Keratinocyte (primary cell): Measurements from ENCODE around the gene ATP2B2. TPM values are rescaled to one million over a fixed set of nuclear protein-coding genes. Genes with fewer than 3 reads are reported as not detected.

Experiments used
- DNase-seq: peaks from one replicate; pipeline ENCODE4 v3.0.0-alpha.2; 2011; ENCODE audit warnings: low read depth, missing footprints, low spot score
- FAIRE-seq: peaks from 2 replicates; lab custom pipeline; 2011; peaks lifted over from hg19 to GRCh38; lab: Jason Lieb, UNC
- H2AFZ ChIP-seq: 2 replicates; pipeline ENCODE4 v1.6.0; 2012; ENCODE audit warnings: low read length, control low read depth, inconsistent platforms; ENCODE audit not compliant: control insufficient read depth
- H3K27ac ChIP-seq: 2 replicates; pipeline ENCODE4 v1.5.1; 2011; ENCODE audit warnings: low read length; ENCODE audit not compliant: control insufficient read depth, insufficient read depth
- H3K27me3 ChIP-seq: 3 replicates; pipeline ENCODE4 v1.6.0; 2011; ENCODE audit warnings: low read length; ENCODE audit not compliant: control insufficient read depth, insufficient read depth; ENCODE audit errors: extremely low read depth
- H3K36me3 ChIP-seq, 2 experiments: 2 replicates in 1 of 2; 3 replicates in 1 of 2; pipeline ENCODE4 v1.5.1; 2011; ENCODE audit warnings: low read length in 2 of 2, mild to moderate bottlenecking in 1 of 2; ENCODE audit not compliant: control insufficient read depth in 2 of 2, insufficient read depth in 2 of 2; ENCODE audit errors: extremely low read depth in 1 of 2
- H3K4me1 ChIP-seq: 3 replicates; pipeline ENCODE4 v1.5.1; 2011; ENCODE audit warnings: low read length; ENCODE audit not compliant: control insufficient read depth, insufficient read depth; ENCODE audit errors: extremely low read depth
- H3K4me2 ChIP-seq: 3 replicates; pipeline ENCODE4 v1.6.0; 2011; ENCODE audit warnings: low read depth, low read length; ENCODE audit not compliant: control insufficient read depth, insufficient read depth; ENCODE audit errors: extremely low read depth
- H3K4me3 ChIP-seq, 3 experiments: fragments of 200-600 bp in 1 of 3; sonication (generic) in 1 of 3; 2 replicates in 2 of 3; 3 replicates in 1 of 3; pipeline ENCODE4 v1.5.1; 2011 to 2016; ENCODE audit warnings: low read length in 3 of 3, mild to moderate bottlenecking in 3 of 3, control low read depth in 2 of 3, inconsistent platforms in 1 of 3, low read depth in 1 of 3, mixed read lengths in 1 of 3, mixed run types in 1 of 3, moderate library complexity in 1 of 3; ENCODE audit not compliant: control insufficient read depth in 2 of 3, insufficient read depth in 2 of 3; ENCODE audit errors: extremely low read depth in 1 of 3
- H3K79me2 ChIP-seq: 2 replicates; pipeline ENCODE4 v1.6.0; 2012; ENCODE audit warnings: low read length; ENCODE audit not compliant: control insufficient read depth, insufficient read depth
- H3K9ac ChIP-seq: 3 replicates; pipeline ENCODE4 v1.6.0; 2011; ENCODE audit warnings: low read length; ENCODE audit not compliant: control insufficient read depth, insufficient read depth; ENCODE audit errors: extremely low read depth
- H3K9me1 ChIP-seq: 3 replicates; pipeline ENCODE4 v1.6.0; 2011; ENCODE audit warnings: low read length; ENCODE audit not compliant: control insufficient read depth, insufficient read depth; ENCODE audit errors: extremely low read depth
- H3K9me3 ChIP-seq: 2 replicates; pipeline ENCODE4 v1.5.1; 2012; ENCODE audit warnings: low read depth, low read length; ENCODE audit not compliant: control insufficient read depth
- H4K20me1 ChIP-seq: 3 replicates; pipeline ENCODE4 v1.6.0; 2011; ENCODE audit warnings: low read length; ENCODE audit not compliant: control insufficient read depth, insufficient read depth; ENCODE audit errors: extremely low read depth
- EZH2 ChIP-seq: IDR thresholded peaks from one replicate; pipeline ENCODE4 v1.6.1; 2012; ENCODE audit warnings: inconsistent platforms, mild to moderate bottlenecking, low read length, moderate library complexity
- dilution Hi-C: fragments of 300-500 bp; cut with MboI; formaldehyde crosslinking; loops from one replicate; pipeline ENCODE4 v1.7.0; 2020; ENCODE audit warnings: low sequenced_read_pairs; ENCODE audit not compliant: extremely low pct_ligation_motif_present
- polyA plus RNA-seq, 5 experiments: library from polyadenylated mRNA; depleted of rRNA in 3 of 5; stranded (reverse) in 3 of 5; stranded (forward) in 1 of 5; unstranded in 1 of 5; fragments of >200 nt; gene quantifications; 1 replicate in 1 of 5; 2 replicates in 3 of 5; 3 replicates in 1 of 5; pipeline versions ENCODE4 v1.2.1 to v1.2.3, GENCODE V29; 2011 to 2012; ENCODE audit warnings: missing spikeins in 2 of 5, low read depth in 1 of 5, low replicate concordance in 1 of 5
- TF ChIP-seq, protein P1 (sequence below), 3 experiments: IDR thresholded peaks in 1 of 3; conservative IDR thresholded peaks in 1 of 3; optimal IDR thresholded peaks in 1 of 3; 2 replicates in 2 of 3; 3 replicates in 1 of 3; pipeline versions ENCODE3 to v1.5.1; 2011; ENCODE audit warnings: low read length in 3 of 3, mild to moderate bottlenecking in 3 of 3, moderate library complexity in 2 of 3, control low read depth in 1 of 3, inconsistent platforms in 1 of 3; ENCODE audit not compliant: insufficient read depth in 2 of 3; ENCODE audit errors: extremely low read depth in 1 of 3

The ATP2B2 gene
- polyA plus RNA-seq, 1 donor (not counting 4 experiments of a cell fraction or from before 2014, with no cell fraction given) = not detected

DNA sequence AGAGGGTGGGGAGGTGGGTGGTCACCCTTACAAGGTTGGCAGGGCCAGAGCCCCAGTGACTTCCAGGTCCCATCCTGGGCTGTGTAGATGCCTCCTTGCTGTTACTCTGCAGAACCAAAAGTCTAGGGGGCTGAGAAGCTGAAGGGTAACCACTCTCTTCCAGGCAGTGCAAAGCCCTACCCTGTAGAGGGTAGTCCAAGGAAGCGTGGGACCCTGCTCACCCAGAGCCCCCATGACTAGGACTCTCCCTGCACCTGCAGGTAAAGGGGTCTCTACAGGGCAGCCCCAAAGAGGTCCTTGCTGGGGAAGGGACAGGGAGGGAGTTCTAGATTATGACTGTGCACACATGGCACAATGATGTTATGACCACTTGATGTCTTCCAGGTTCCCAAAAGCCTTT, 226.9 kb downstream of the ATP2B2 start:
- Histone ChIP-seq H3K4me3 (no peak overlapping the region), H2AFZ (no peak overlapping the region), H3K36me3 (peaks cover 13 to 27% of the 10 kb centered on the region in 2 experiments), H4K20me1 (peaks cover 3% of the 10 kb centered on the region), H3K9ac (no peak overlapping the region), H3K4me2 (no peak overlapping the region), H3K9me3 (no peaks in the 10 kb centered on the region), H3K9me1 (no peaks in the 10 kb centered on the region), H3K4me1 (peaks cover 3% of the 10 kb centered on the region), H3K27me3 (no peaks in the 10 kb centered on the region), H3K79me2 (peaks cover 24% of the 10 kb centered on the region), H3K27ac (no peak overlapping the region)
- dilution Hi-C loops = no loop called here
- FAIRE-seq = no peak
- no peak for DNase-seq
- no peak for TF ChIP-seq EZH2
- TF ChIP-seq, protein P1, sequence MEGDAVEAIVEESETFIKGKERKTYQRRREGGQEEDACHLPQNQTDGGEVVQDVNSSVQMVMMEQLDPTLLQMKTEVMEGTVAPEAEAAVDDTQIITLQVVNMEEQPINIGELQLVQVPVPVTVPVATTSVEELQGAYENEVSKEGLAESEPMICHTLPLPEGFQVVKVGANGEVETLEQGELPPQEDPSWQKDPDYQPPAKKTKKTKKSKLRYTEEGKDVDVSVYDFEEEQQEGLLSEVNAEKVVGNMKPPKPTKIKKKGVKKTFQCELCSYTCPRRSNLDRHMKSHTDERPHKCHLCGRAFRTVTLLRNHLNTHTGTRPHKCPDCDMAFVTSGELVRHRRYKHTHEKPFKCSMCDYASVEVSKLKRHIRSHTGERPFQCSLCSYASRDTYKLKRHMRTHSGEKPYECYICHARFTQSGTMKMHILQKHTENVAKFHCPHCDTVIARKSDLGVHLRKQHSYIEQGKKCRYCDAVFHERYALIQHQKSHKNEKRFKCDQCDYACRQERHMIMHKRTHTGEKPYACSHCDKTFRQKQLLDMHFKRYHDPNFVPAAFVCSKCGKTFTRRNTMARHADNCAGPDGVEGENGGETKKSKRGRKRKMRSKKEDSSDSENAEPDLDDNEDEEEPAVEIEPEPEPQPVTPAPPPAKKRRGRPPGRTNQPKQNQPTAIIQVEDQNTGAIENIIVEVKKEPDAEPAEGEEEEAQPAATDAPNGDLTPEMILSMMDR (optimal IDR thresholded peaks at IDR 0.05 in 1 of 3, IDR thresholded peaks at IDR 0.05 in 1 of 3, conservative IDR thresholded peaks at IDR 0.05 in 1 of 3; ENCODE audit: extremely low read depth in 1 of 3, insufficient read depth in 2 of 3, low read length in 3 of 3) = no peak

- no peak for FAIRE-seq
- Histone ChIP-seq H4K20me1 (peaks cover 3% of the 10 kb centered on the region), H3K36me3 (peaks cover 17 to 30% of the 10 kb centered on the region in 2 experiments), H3K9me1 (no peaks in the 10 kb centered on the region), H3K4me1 (no peaks in the 10 kb centered on the region), H3K27ac (no peak overlapping the region), H2AFZ (no peak overlapping the region), H3K27me3 (no peaks in the 10 kb centered on the region), H3K4me3 (no peak overlapping the region), H3K79me2 (peaks cover 29% of the 10 kb centered on the region), H3K9ac (no peak overlapping the region), H3K4me2 (no peak overlapping the region), H3K9me3 (no peaks in the 10 kb centered on the region)
- dilution Hi-C loops = no loop called here
- DNase-seq = no peak
- TF ChIP-seq, protein P1 (optimal IDR thresholded peaks at IDR 0.05 in 1 of 3, IDR thresholded peaks at IDR 0.05 in 1 of 3, conservative IDR thresholded peaks at IDR 0.05 in 1 of 3; ENCODE audit: extremely low read depth in 1 of 3, insufficient read depth in 2 of 3, low read length in 3 of 3) = no peak
- TF ChIP-seq EZH2 = no peak
Measured at GRCh38 chr3:10277115-10277625, 228.2 kb downstream of the ATP2B2 start.
